RPMI7951 (cell line): Measurements from ENCODE around the gene FMO1. TPM values are rescaled to one million over a fixed set of nuclear protein-coding genes. Genes with fewer than 3 reads are reported as not detected.

Experiments
- DNase-seq: peaks from one replicate; pipeline ENCODE4 v3.0.0-alpha.2; 2012; ENCODE audit warnings: low read depth
- total RNA-seq: library from RNA; depleted of rRNA; stranded (reverse); fragments of >200 nt; shearing (Covaris generic); gene quantifications from 2 replicates; pipeline ENCODE4 v1.2.3, GENCODE V29; 2014; rRNA removed

The FMO1 gene
- total RNA-seq, 1 experiment from 2014 or later = 0.12 TPM

- no peak for DNase-seq
These were observed 32.3 kb downstream of the FMO1 start for GRCh38 chr1:171280599-171280998.

DNA sequence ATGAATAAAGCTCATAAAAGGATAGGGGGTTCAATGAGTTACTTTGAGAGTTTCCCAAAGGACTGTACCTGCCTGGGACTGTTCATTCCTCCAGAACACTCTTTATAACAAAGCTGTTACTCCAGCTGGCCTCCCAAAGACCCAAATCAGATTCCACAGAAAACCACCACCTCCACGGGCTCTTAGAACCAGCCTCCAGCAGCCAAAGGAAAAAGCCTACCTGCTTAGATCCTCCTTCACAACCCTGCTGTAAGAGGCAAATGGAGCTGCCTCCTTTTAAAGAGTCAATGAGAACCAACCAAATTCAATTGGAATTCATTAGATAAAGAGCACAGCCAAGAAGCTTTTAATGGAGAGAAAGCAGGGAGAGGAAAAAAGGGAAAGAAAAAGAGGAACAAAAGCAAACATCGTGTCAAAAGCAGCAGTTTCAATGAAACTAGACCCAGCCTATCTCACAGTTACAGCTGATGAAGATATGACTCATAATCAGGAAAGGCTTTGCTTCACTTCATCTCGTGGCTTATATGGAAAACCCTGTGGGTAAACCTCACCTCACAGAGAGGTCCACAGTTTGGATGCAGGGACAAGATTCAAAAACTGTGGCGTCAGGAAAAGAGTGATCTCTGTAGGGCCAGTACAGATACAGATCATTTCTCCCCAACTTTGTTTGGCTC lies 37.9 kb downstream of the FMO1 start:
- peak; percentile 33 for DNase-seq

DNA sequence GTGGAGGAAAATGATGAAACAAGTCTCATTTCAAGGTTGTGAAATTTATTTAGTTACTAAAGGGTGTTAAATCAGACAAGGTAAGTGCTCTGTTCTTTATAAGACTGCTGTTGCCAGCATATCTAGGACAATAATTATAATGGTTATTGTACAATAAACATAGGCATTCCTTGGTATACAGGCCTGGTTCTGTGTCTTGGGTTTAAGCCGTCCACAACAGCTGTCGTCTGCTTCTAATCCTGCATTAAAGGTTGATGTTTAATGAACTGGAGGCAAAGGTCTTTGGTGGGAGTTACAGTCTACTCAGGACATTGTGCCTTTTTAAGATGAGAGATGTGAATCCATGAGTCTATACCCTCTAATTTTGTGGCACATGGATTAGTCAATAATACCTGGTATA lies 42.3 kb downstream of the FMO1 start:
- DNase-seq = no peak

DNA sequence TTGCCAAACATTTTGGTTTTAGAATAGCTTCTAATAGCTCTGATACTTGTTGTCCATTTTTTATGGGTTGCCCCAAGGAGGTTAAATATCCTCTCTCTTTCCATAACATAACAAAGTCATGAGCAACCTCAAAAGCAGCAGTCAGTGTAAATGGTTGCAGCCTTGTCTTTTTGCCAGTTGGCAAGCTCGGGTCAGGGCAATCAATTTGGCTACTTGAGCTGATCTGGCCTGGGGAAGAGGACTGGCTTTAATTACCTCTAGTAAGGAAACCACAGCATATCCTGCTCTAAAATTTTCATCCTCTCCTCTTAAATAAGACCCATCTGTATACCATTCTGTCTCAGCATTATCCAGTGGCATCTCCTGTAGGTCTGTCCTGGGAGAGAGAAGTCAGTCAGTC lies 44.5 kb downstream of the FMO1 start:
- peak; percentile 89 for DNase-seq

GRCh38 chr1:171295383-171295782 lies 47.1 kb downstream of the FMO1 start:
- DNase-seq = peak; percentile 58

DNA sequence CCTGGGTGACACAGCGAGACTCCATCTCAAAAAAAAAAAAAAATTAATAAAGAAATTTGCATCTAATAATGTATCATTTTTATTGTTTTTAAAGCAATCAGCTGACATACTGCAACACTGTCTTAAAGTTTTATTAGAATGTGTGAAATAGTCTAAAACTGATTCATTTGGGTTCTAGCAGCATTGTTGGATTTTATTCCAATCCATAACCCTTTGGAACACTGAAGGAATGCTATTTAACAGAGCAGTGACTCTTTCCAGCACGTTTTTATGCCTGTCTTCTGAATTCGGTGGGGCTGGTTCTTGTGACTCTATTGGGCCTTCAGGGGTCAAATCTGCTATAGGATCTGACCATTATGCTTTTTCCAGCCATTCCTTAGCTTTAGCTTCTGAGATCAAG lies 47.5 kb downstream of the FMO1 start:
- no peak for DNase-seq

GRCh38 chr1:171296897-171297296 lies 48.6 kb downstream of the FMO1 start:
- DNase-seq = peak; percentile 32

DNA sequence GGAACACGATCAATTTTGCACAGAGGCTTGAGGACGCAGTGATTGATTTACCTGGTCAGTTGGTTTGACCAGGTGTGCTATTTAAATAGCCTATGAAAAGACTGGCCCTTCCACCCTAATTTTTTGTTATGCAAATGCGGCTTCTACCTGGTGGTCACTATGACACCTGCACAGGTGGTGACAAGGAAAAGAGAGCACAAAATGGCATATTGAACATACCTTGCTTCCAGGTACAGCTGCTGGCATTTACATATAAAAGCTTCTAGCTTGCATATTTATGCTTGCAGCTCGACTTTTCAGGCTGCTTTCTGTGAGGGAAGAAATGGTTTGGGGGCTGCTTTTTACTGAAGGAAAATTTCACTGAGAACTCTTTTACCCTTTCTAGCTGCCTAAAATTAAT lies 50.4 kb downstream of the FMO1 start:
- no peak for DNase-seq

GRCh38 chr1:171299342-171299741 lies 51.0 kb downstream of the FMO1 start:
- DNase-seq = no peak

GRCh38 chr1:171300401-171300800 lies 52.1 kb downstream of the FMO1 start:
- DNase-seq = no peak

DNA sequence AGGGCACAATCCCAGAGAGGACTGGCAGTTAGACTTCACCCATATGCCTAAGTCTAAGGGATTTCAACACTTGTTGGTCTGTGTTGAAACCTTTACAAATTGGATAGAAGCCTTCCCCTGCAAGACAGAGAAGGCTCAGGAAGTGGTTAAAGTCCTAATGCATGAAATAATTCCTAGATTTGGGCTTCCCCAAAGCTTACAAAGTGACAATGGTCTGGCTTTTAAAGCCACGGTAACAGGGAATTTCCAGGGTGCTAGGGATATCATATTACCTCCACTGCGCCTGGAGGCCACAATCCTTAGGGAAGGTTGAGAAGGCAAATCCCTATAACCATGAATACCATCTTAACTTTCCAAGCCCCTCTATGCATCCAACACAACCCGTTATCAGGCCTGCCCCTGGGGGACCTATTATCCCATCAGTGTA lies 62.4 kb downstream of the FMO1 start:
- DNase-seq = peak; percentile 62

GRCh38 chr1:171311771-171312558 lies 63.7 kb downstream of the FMO1 start:
- no peak for DNase-seq

- DNase-seq = no peak
These were observed 65.1 kb downstream of the FMO1 start for GRCh38 chr1:171313319-171313834.

DNA sequence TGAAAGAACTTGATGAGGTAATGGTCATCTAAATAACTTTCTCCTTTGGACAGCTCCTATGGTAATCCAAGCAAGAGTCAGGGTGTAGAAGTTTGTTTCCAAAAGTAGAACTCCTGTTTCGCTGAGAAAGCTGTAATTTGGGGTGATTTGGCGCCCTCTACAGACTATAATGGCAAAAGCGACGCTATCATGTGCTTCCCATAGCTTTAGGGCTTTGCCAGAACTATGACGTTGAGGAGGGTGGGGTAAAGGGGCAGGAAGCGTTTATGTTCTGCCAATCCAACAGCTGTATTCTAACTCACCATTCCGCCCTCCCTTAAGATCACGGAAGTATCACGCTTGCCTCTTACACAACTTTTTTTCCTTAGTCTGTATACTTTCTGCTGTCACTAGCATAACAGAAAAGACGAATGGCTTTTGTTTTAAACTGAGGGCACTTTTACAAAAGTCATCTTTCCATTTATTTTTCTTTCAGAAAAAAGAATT lies 65.6 kb downstream of the FMO1 start, which contains the start of gene FMO4:
Gene FMO4, plus strand, starts transcription at position 349 of the 486 bp plus-strand sequence. CDS start 5,643 bp downstream, outside the sequence.
- DNase-seq = peak; percentile 98

- no peak for DNase-seq
These were observed 81.0 kb downstream of the FMO1 start for GRCh38 chr1:171329251-171329650.

DNA sequence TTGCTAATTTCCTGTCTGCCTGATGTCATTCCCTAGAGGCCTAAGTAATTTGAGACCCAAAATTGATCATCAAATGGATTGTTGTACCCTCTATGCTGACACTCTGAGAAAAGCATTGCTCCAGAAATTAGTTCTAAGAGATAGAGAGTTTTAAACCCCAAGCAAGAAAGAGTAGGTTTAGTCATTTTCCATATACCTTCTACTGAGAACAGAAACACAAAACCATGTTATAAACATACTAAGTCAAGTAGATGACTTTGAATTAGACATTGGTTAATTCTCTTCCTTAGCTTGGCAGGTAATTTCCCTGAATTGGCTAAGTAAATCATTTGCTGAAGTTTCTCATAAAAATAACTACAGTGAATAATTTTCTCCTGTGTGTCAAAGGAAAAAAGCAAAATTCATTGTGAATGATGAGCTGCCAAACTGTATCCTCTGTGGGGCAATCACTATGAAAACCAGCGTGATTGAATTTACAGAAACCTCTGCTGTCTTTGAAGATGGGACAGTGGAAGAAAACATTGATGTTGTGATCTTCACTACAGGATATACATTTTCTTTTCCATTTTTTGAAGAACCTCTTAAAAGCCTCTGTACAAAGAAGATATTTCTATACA lies 85.8 kb downstream of the FMO1 start:
- no peak for DNase-seq

Other genes starting within 250 kb of the FMO1 start
- 50.1 and 58.6 TPM in 2 replicates for gene FMO3, start 157.6 kb upstream of the FMO1 start, total RNA-seq
- gene FMO2, start 63.2 kb upstream of the FMO1 start, total RNA-seq = under 0.01 and 0.20 TPM in 2 replicates
- 3.1 and 10.8 TPM in 2 replicates for gene FMO4, start 65.7 kb downstream of the FMO1 start, total RNA-seq
- 19.9 and 30.3 TPM in 2 replicates for gene PRRC2C, start 237.0 kb downstream of the FMO1 start, total RNA-seq